HCT116 (cell line): ENCODE data around the gene SUPT20HL2. TPM values are rescaled to one million over a fixed set of nuclear protein-coding genes. Genes with fewer than 3 reads are reported as not detected.

Experiments used
- ATAC-seq: fragments of 200-7000 bp; cut with Tn5 transposase; 2 replicates; pipeline ENCODE4 v1.9.1; 2020; ENCODE audit warnings: mild to moderate bottlenecking, moderate library complexity
- BruUV-seq: library from RNA; stranded (reverse); fragments of 400-500 nt; replicated peaks from 2 replicates; lab custom pipeline; 2021; lab: Mats Ljungman, UMichigan
- CTCF ChIA-PET: fragments of 300-600 bp; sonication (Branson Sonifier 250); formaldehyde crosslinking; loops from one replicate; lab custom pipeline; 2021; ENCODE audit warnings: antibody characterized with exemption; lab: Charles Lee
- POLR2A ChIA-PET: fragments of 300-600, 350-600 bp; sonication (Branson Sonifier 250); formaldehyde crosslinking; loops from one replicate; lab custom pipeline; 2021; ENCODE audit warnings: antibody characterized with exemption; lab: Charles Lee
- RAD21 ChIA-PET, 2 experiments: fragments of 300-600 bp; sonication (Branson Sonifier 250); formaldehyde crosslinking; loops; one replicate each; lab custom pipeline; 2023; ENCODE audit warnings: low total read pairs in 2 of 2; ENCODE audit not compliant: uncharacterized antibody in 2 of 2, unreplicated experiment in 2 of 2, low non-redundant PET in 1 of 2; lab: Charles Lee
- DNase-seq: peaks from one replicate; pipeline ENCODE4 v3.0.0-alpha.2; 2010; ENCODE audit warnings: low read depth, low spot score
- H2AFZ ChIP-seq: fragments of 200-600 bp; shearing (Covaris generic), sonication (generic); 2 replicates; pipeline ENCODE4 v1.6.1; 2017; ENCODE audit warnings: low read depth, mixed run types, mixed read lengths, antibody characterized with exemption, low read length; ENCODE audit not compliant: poor library complexity, severe bottlenecking
- H3K27ac ChIP-seq: 2 replicates; pipeline ENCODE4 v1.5.1; 2012; ENCODE audit warnings: low read depth, low read length
- H3K27me3 ChIP-seq: fragments of 200-600 bp; sonication (generic); 2 replicates; pipeline ENCODE4 v1.6.1; 2016; ENCODE audit warnings: mixed run types, low read length, mixed read lengths; ENCODE audit not compliant: insufficient read depth
- H3K36me3 ChIP-seq, 2 experiments: fragments of 200-500 bp in 1 of 2; fragments of 200-600 bp in 1 of 2; sonication (Bioruptor generic) in 1 of 2; sonication (generic) in 1 of 2; 2 replicates each; pipeline versions ENCODE4 v1.5.1 to v1.6.1; 2014 to 2016; ENCODE audit warnings: low read length in 2 of 2, inconsistent platforms in 1 of 2, mixed read lengths in 1 of 2, mixed run types in 1 of 2; ENCODE audit not compliant: insufficient read depth in 2 of 2, control insufficient read depth in 1 of 2
- H3K4me1 ChIP-seq, 2 experiments: fragments of 200-600 bp in 1 of 2; sonication (generic) in 1 of 2; 2 replicates each; pipeline versions ENCODE4 v1.5.1 to v1.6.1; 2012 to 2017; ENCODE audit warnings: low read length in 2 of 2, inconsistent platforms in 1 of 2, mild to moderate bottlenecking in 1 of 2, mixed read lengths in 1 of 2, mixed run types in 1 of 2, moderate library complexity in 1 of 2; ENCODE audit not compliant: insufficient read depth in 2 of 2, control insufficient read depth in 1 of 2
- H3K4me2 ChIP-seq: fragments of 200-600 bp; sonication (generic); 2 replicates; pipeline ENCODE4 v1.6.1; 2017; ENCODE audit warnings: mixed run types, low read length, mixed read lengths
- H3K4me3 ChIP-seq, 2 experiments: fragments of 200-600 bp in 1 of 2; sonication (generic) in 1 of 2; replicated peaks in 1 of 2; 2 replicates each; pipeline ENCODE4 v1.5.1; 2011 to 2016; ENCODE audit warnings: low read length in 2 of 2, control low read depth in 1 of 2, low read depth in 1 of 2, mild to moderate bottlenecking in 1 of 2, mixed read lengths in 1 of 2, mixed run types in 1 of 2
- H3K79me2 ChIP-seq: fragments of 200-600 bp; sonication (generic); 2 replicates; pipeline ENCODE4 v1.6.1; 2017; ENCODE audit warnings: mild to moderate bottlenecking, mixed run types, low read length, moderate library complexity, mixed read lengths; ENCODE audit not compliant: insufficient read depth
- H3K9ac ChIP-seq: fragments of 200-600 bp; sonication (generic); 2 replicates; pipeline ENCODE4 v1.6.1; 2016; ENCODE audit warnings: low read length, mixed read lengths
- H3K9me2 ChIP-seq: fragments of 200-600 bp; sonication (generic), shearing (Covaris generic); 2 replicates; pipeline ENCODE4 v1.6.1; 2017; ENCODE audit warnings: mixed run types, mild to moderate bottlenecking, moderate library complexity; ENCODE audit not compliant: insufficient read depth
- H3K9me3 ChIP-seq, 2 experiments: fragments of 200-500 bp in 1 of 2; fragments of 200-600 bp in 1 of 2; sonication (Bioruptor generic) in 1 of 2; sonication (generic) in 1 of 2; 2 replicates each; pipeline ENCODE4 v1.6.1; 2014 to 2017; ENCODE audit warnings: low read length in 2 of 2, mixed read lengths in 2 of 2, inconsistent platforms in 1 of 2, low read depth in 1 of 2, mild to moderate bottlenecking in 1 of 2, mixed run types in 1 of 2, moderate library complexity in 1 of 2; ENCODE audit not compliant: control insufficient read depth in 1 of 2, insufficient read depth in 1 of 2
- H4K20me1 ChIP-seq: fragments of 200-600 bp; sonication (generic), shearing (Covaris generic); 2 replicates; pipeline ENCODE4 v1.6.1; 2017; ENCODE audit warnings: mixed run types, mild to moderate bottlenecking, moderate library complexity; ENCODE audit not compliant: insufficient read depth
- ATF3 ChIP-seq: IDR thresholded peaks from 2 replicates; pipeline ENCODE4 v1.6.1; 2012
- CBX3 ChIP-seq: IDR thresholded peaks from 2 replicates; pipeline ENCODE4 v1.6.1; 2012; ENCODE audit warnings: low read depth
- CEBPB ChIP-seq: IDR thresholded peaks from 2 replicates; pipeline ENCODE4 v1.6.1; 2012; ENCODE audit warnings: low read depth
- EGR1 ChIP-seq: IDR thresholded peaks from 2 replicates; pipeline ENCODE4 v1.6.1; 2012; ENCODE audit warnings: low read depth
- ELF1 ChIP-seq: IDR thresholded peaks from 2 replicates; pipeline ENCODE4 v1.6.1; 2012; ENCODE audit warnings: low read depth, borderline replicate concordance
- EZH2 ChIP-seq: fragments of 200-600 bp; sonication (generic); IDR thresholded peaks from 2 replicates; pipeline ENCODE4 v1.6.1; 2017; ENCODE audit warnings: antibody characterized with exemption, mixed run types
- FOSL1 ChIP-seq: IDR thresholded peaks from 2 replicates; pipeline ENCODE4 v1.6.1; 2012; ENCODE audit warnings: low read depth
- JUND ChIP-seq: IDR thresholded peaks from 2 replicates; pipeline ENCODE4 v1.6.1; 2012
- MAX ChIP-seq: IDR thresholded peaks from 2 replicates; pipeline ENCODE4 v1.6.1; 2012
- RAD21 ChIP-seq: IDR thresholded peaks from 2 replicates; pipeline ENCODE4 v1.6.1; 2012; ENCODE audit warnings: low read depth, mild to moderate bottlenecking
- REST ChIP-seq: IDR thresholded peaks from 2 replicates; pipeline ENCODE4 v1.6.1; 2012; ENCODE audit warnings: low read depth
- SIN3A ChIP-seq: IDR thresholded peaks from 2 replicates; pipeline ENCODE4 v1.6.1; 2012; ENCODE audit warnings: low read depth
- SRF ChIP-seq: IDR thresholded peaks from 2 replicates; pipeline ENCODE4 v1.6.1; 2012; ENCODE audit warnings: low read depth
- YY1 ChIP-seq: IDR thresholded peaks from 2 replicates; pipeline ENCODE4 v1.6.1; 2011; ENCODE audit warnings: low read length, low read depth, moderate library complexity, mild to moderate bottlenecking; ENCODE audit not compliant: insufficient replicate concordance; ENCODE audit errors: extremely low read depth
- ZFX ChIP-seq: fragments of 450-650 bp; IDR thresholded peaks from 2 replicates; pipeline ENCODE4 v1.6.1; 2017
- ZNF274 ChIP-seq: fragments of 200-500 bp; sonication (Bioruptor generic); IDR thresholded peaks from 2 replicates; pipeline ENCODE4 v1.6.1; 2014; ENCODE audit warnings: mild to moderate bottlenecking, low read depth, low read length, inconsistent platforms
- intact Hi-C: fragments of 100-400 bp; cut with micrococcal nuclease; formaldehyde crosslinking; loops from 2 replicates; pipeline ENCODE4 v1.10.0; 2022
- total RNA-seq: library from RNA; stranded (reverse); gene quantifications from one replicate; pipeline ENCODE4 v1.2.1, GENCODE V29; 2021; ENCODE audit not compliant: unreplicated experiment

The SUPT20HL2 gene
- total RNA-seq, 1 experiment from 2014 or later: not detected

- Histone ChIP-seq H4K20me1 (no peaks in the 10 kb centered on the region), H3K9me2 (no peaks in the 10 kb centered on the region), H2AFZ (no peak overlapping the region), H3K27me3 (no peaks in the 10 kb centered on the region), H3K79me2 (no peaks in the 10 kb centered on the region), H3K4me3 (no peak overlapping the region), H3K4me1 (peaks cover 0 to 6% of the 10 kb centered on the region in 2 experiments; a peak in 3 of 4 replicates), H3K36me3 (no peaks in the 10 kb centered on the region), H3K9me3 (no peaks in the 10 kb centered on the region)
- ChIA-PET RAD21 (no interaction called here), POLR2A (no interaction called here)
- no peak for DNase-seq
- TF ChIP-seq YY1: no peak
- no peak for TF ChIP-seq FOSL1
- TF ChIP-seq CEBPB: no peak
- no peak for TF ChIP-seq EGR1
- TF ChIP-seq SRF: no peak
- no peak for TF ChIP-seq ZFX
- no peak for TF ChIP-seq REST
- TF ChIP-seq RAD21: no peak
- TF ChIP-seq JUND: no peak
- TF ChIP-seq ATF3: no peak
- no peak for TF ChIP-seq ZNF274
- TF ChIP-seq ELF1: no peak
- TF ChIP-seq SIN3A: no peak
- no peak for TF ChIP-seq EZH2
- TF ChIP-seq CBX3: no peak
- TF ChIP-seq MAX: no peak
- TF ChIP-seq, all 23 proteins: peak for 0
- no TSS peak for BruUV-seq
- CTCF ChIA-PET: no interaction called here
- Histone ChIP-seq H3K9ac (no peak overlapping the region), H3K4me2 (no peak overlapping the region), H3K27ac (no peak overlapping the region)
- intact Hi-C loops: no loop called here
- ATAC-seq: no peak
These were observed 12.8 kb downstream of the SUPT20HL2 start for GRCh38 chrX:24301060-24301459.
